Uterus (tissue), 2 donors: Measurements from ENCODE around the gene IFT43.
"Not testable (repeated sequence)": the region's sequence is repeated elsewhere in the genome, so short reads cannot be mapped to it uniquely, and the experiment has no call there.

Source experiments
- CTCF ChIP-seq, 4 experiments: fragments of 200-600 bp in 2 of 4; fragments of 450-650 bp in 2 of 4; sonication (generic) in 2 of 4; IDR thresholded peaks; one replicate each; pipeline ENCODE4 v1.5.1; 2016 to 2019; ENCODE audit warnings: antibody characterized with exemption in 4 of 4, mild to moderate bottlenecking in 2 of 4, moderate library complexity in 1 of 4
- POLR2A ChIP-seq, 2 donors: fragments of 450-650 bp; IDR thresholded peaks; one replicate each; pipeline ENCODE4 v1.6.1; 2016; ENCODE audit warnings: antibody characterized with exemption in 2 of 2, mild to moderate bottlenecking in 1 of 2, moderate library complexity in 1 of 2

- TF ChIP-seq CTCF, POLR2A (IDR thresholded peaks at IDR 0.05): not testable (repeated sequence)
Observed at GRCh38 chr14:76009627-76010026, 24.1 kb downstream of the IFT43 start.
